A673 (cell line): ENCODE data around the gene AGAP1. TPM values are rescaled to one million over a fixed set of nuclear protein-coding genes. Genes with fewer than 3 reads are reported as not detected.

Source experiments
- BruUV-seq: library from RNA; stranded (reverse); fragments of 400-500 nt; replicated peaks from 2 replicates; lab custom pipeline; 2021; lab: Mats Ljungman, UMichigan
- CTCF ChIA-PET: fragments of 300-600 bp; sonication (Branson Sonifier 250); formaldehyde crosslinking; loops from one replicate; lab custom pipeline; 2022; ENCODE audit warnings: antibody characterized with exemption; lab: Charles Lee
- POLR2A ChIA-PET: fragments of 300-600 bp; sonication (Branson Sonifier 250); formaldehyde crosslinking; loops from one replicate; lab custom pipeline; 2022; ENCODE audit warnings: antibody characterized with exemption; ENCODE audit not compliant: low non-redundant PET; lab: Charles Lee
- DNase-seq: peaks from one replicate; pipeline ENCODE4 v3.0.0-alpha.2; 2015; ENCODE audit warnings: low spot score
- H3K27ac ChIP-seq: fragments of 200-600 bp; sonication (generic); 2 replicates; pipeline ENCODE4 v1.5.1; 2016; ENCODE audit warnings: mixed run types, low read depth, mild to moderate bottlenecking, mixed read lengths, antibody characterized with exemption, low read length; ENCODE audit not compliant: poor library complexity, severe bottlenecking
- H3K27me3 ChIP-seq: fragments of 200-600 bp; sonication (generic); replicated peaks from 2 replicates; pipeline ENCODE4 v1.6.1; 2017; ENCODE audit warnings: mixed run types, low read depth, mild to moderate bottlenecking, mixed read lengths, antibody characterized with exemption, low read length; ENCODE audit not compliant: insufficient read depth, poor library complexity
- H3K36me3 ChIP-seq: fragments of 200-600 bp; sonication (generic); 2 replicates; pipeline ENCODE4 v1.6.1; 2016; ENCODE audit warnings: mixed run types, mild to moderate bottlenecking, mixed read lengths, antibody characterized with exemption, low read length; ENCODE audit not compliant: insufficient read depth, poor library complexity, severe bottlenecking
- H3K4me1 ChIP-seq: fragments of 200-600 bp; sonication (generic); 2 replicates; pipeline ENCODE4 v1.6.1; 2017; ENCODE audit warnings: mixed run types, mild to moderate bottlenecking, mixed read lengths, antibody characterized with exemption, low read length; ENCODE audit not compliant: insufficient read depth, poor library complexity, severe bottlenecking
- H3K4me3 ChIP-seq: fragments of 200-600 bp; sonication (generic); 2 replicates; pipeline ENCODE4 v1.5.1; 2016; ENCODE audit warnings: low read depth, mixed run types, mild to moderate bottlenecking, mixed read lengths, low read length; ENCODE audit not compliant: poor library complexity, severe bottlenecking
- H3K9me3 ChIP-seq: fragments of 200-600 bp; sonication (generic); 2 replicates; pipeline ENCODE4 v1.6.1; 2016; ENCODE audit warnings: mixed run types, low read depth, mild to moderate bottlenecking, mixed read lengths, antibody characterized with exemption, low read length; ENCODE audit not compliant: poor library complexity, severe bottlenecking
- CTCF ChIP-seq: fragments of 300-800, 200-600 bp; sonication (generic); conservative IDR thresholded peaks from 2 replicates; pipeline ENCODE4 v1.5.1; 2017; ENCODE audit warnings: low read depth, mild to moderate bottlenecking, antibody characterized with exemption, low read length, moderate library complexity, mixed read lengths
- EZH2 ChIP-seq: fragments of 200-600 bp; sonication (generic); IDR thresholded peaks from 2 replicates; pipeline ENCODE4 v1.6.1; 2017; ENCODE audit warnings: borderline replicate concordance, low read depth, mild to moderate bottlenecking, mixed read lengths, antibody characterized with exemption, low read length; ENCODE audit not compliant: poor library complexity, severe bottlenecking
- intact Hi-C: fragments of 100-400 bp; cut with micrococcal nuclease; formaldehyde crosslinking; loops from one replicate; pipeline ENCODE4 v1.10.0; 2022; ENCODE audit not compliant: unreplicated experiment
- total RNA-seq: library from RNA; stranded (reverse); gene quantifications from 2 replicates; pipeline ENCODE4 v1.2.3, GENCODE V29; 2021

The AGAP1 gene
- total RNA-seq, 1 experiment from 2014 or later, result 25.3 TPM

- TF ChIP-seq CTCF, result no peak
- no peak for TF ChIP-seq EZH2
- H3K27ac ChIP-seq, result no peak overlapping the region
- intact Hi-C loops, result no loop called here
- H3K36me3 ChIP-seq, result no peaks in the 10 kb centered on the region
- no peaks in the 10 kb centered on the region for H3K27me3 ChIP-seq
- no peaks in the 10 kb centered on the region for H3K4me1 ChIP-seq
- H3K9me3 ChIP-seq, result no peaks in the 10 kb centered on the region
- no peak for DNase-seq
- BruUV-seq, result no TSS peak
- ChIA-PET POLR2A (no interaction called here), CTCF (no interaction called here)
- H3K4me3 ChIP-seq, result no peak overlapping the region
Observed at GRCh38 chr2:235843591-235844395, 349.9 kb downstream of the AGAP1 start.

- H3K4me1 ChIP-seq, result no peaks in the 10 kb centered on the region
- no peak overlapping the region for H3K4me3 ChIP-seq
- H3K9me3 ChIP-seq, result no peaks in the 10 kb centered on the region
- no peak overlapping the region for H3K27ac ChIP-seq
- H3K27me3 ChIP-seq, result no peaks in the 10 kb centered on the region
- DNase-seq, result no peak
- intact Hi-C loops, result no loop called here
- no TSS peak for BruUV-seq
- H3K36me3 ChIP-seq, result no peaks in the 10 kb centered on the region
- ChIA-PET CTCF (no interaction called here), POLR2A (no interaction called here)
- no peak for TF ChIP-seq EZH2
- no peak for TF ChIP-seq CTCF
Observed at GRCh38 chr2:235844561-235844960, 350.7 kb downstream of the AGAP1 start.

- no peaks in the 10 kb centered on the region for H3K4me1 ChIP-seq
- H3K27me3 ChIP-seq, result no peaks in the 10 kb centered on the region
- ChIA-PET CTCF (no interaction called here), POLR2A (no interaction called here)
- intact Hi-C loops, result no loop called here
- no TSS peak for BruUV-seq
- no peaks in the 10 kb centered on the region for H3K9me3 ChIP-seq
- no peak for DNase-seq
- no peaks in the 10 kb centered on the region for H3K36me3 ChIP-seq
- H3K27ac ChIP-seq, result no peak overlapping the region
- no peak overlapping the region for H3K4me3 ChIP-seq
- TF ChIP-seq CTCF, result no peak
- TF ChIP-seq EZH2, result no peak
Observed at GRCh38 chr2:235845245-235845644, 351.4 kb downstream of the AGAP1 start.
